GM19351 (cell line): ENCODE measurements around the gene FGF21.
"Not testable (repeated sequence)": the region's sequence is repeated elsewhere in the genome, so short reads cannot be mapped to it uniquely, and the experiment has no call there.

ENCODE experiments used
- ATAC-seq: cut with Tn5 transposase; IDR thresholded peaks from one replicate; pipeline ENCODE4 v1.9.1; 2021; ENCODE audit warnings: mild to moderate bottlenecking, moderate library complexity; ENCODE audit not compliant: unreplicated experiment

The FGF21 gene

GRCh38 chr19:48786422-48786821, 31.1 kb downstream of the FGF21 start:
- not testable (repeated sequence) for ATAC-seq

DNA sequence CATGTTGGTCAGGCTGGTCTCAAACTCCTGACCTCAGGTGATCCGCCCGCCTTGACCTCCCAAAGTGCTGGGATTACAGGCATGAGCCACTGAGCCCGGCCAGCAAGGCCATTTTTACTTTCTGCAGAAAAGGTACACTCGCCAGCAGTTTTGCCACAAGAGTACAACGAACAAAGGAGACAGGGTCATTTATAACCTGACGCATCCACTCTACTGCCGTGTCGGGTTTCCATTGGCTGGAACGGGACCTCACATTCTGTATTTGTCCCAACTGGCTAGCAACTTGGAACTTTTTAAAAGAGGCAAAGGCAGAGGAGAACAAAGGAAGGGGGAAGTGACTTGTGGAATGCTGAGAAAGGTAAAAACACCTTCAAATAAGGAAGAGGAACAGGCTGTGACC, 32.0 kb downstream of the FGF21 start:
- ATAC-seq: not testable (repeated sequence)

- no peak for ATAC-seq
Observed at GRCh38 chr19:48793271-48793670, 37.9 kb downstream of the FGF21 start.

- ATAC-seq: no peak
Observed at GRCh38 chr19:48794291-48794690, 39.0 kb downstream of the FGF21 start.

DNA sequence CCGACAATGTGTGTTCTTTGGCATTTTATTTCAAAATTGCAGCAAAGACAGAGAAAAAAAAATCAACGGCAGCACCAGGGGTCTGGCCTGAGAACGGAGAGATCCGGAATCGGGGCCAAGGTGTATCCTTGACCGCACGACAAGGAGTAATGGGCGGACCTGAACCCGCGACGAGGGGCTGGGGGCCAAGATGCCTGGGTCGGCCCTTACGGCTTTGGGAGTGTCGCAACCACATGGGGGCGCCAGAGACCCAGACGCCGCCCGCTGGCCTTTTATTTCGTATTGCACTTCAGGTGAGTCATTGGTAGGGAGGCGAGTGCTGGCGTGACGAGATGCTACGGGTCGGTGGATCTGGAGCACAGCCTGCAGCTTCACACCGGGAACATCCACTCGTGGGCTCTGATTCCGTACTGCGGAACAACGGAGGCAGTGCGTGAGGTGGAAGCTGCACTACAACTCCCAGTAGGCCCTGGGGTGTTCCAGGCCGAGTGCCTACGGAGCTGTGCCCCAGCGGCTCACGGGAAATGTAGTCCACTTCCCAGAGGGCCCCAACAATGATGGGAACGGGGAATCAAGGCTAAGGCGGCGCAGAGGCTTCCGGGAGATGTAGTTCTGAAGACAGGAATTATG, 39.8 kb downstream of the FGF21 start:
- peak; percentile 74 for ATAC-seq

GRCh38 chr19:48795685-48796070, 40.4 kb downstream of the FGF21 start:
- no peak for ATAC-seq

DNA sequence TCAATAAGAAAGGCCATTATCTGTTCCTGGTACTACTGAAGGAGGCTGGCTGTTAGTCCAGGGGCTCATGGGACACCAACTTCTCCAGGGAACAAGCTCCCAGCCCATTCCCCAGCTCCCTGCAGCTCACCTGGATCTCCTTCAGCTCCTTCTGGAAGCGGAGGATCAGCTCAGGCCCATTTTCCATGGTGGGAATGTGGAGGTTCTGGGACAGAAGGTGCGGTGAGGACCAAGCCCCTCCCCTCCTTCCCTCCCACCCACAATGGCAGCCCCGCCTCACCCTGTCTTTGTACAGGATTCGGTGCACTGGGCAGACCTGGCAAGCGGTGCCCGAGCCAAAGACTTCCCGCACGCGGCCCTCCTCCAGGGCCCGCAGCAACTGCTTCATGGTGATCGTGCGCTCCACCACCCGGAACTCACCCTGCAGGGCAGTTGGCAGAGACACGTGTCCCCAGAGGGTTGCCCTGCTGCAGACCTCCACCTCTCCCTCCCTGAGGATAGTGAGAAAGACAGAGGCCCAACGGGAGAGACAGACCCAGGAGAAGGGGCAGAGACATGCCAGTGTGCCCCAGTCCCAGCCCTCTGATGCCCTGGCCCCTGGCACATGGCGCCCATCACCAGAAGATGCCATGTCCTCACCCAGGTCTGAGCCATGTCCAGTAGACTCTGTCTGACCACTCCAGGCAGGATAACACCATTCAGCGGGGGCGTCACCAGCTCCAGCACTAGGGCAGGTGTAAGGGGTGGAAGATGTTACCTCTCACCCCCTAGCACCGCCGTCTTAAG, 41.2 kb downstream of the FGF21 start:
- no peak for ATAC-seq

GRCh38 chr19:48797103-48797502, 41.8 kb downstream of the FGF21 start:
- no peak for ATAC-seq

- ATAC-seq: no peak
Observed at GRCh38 chr19:48798937-48799336, 43.6 kb downstream of the FGF21 start.

DNA sequence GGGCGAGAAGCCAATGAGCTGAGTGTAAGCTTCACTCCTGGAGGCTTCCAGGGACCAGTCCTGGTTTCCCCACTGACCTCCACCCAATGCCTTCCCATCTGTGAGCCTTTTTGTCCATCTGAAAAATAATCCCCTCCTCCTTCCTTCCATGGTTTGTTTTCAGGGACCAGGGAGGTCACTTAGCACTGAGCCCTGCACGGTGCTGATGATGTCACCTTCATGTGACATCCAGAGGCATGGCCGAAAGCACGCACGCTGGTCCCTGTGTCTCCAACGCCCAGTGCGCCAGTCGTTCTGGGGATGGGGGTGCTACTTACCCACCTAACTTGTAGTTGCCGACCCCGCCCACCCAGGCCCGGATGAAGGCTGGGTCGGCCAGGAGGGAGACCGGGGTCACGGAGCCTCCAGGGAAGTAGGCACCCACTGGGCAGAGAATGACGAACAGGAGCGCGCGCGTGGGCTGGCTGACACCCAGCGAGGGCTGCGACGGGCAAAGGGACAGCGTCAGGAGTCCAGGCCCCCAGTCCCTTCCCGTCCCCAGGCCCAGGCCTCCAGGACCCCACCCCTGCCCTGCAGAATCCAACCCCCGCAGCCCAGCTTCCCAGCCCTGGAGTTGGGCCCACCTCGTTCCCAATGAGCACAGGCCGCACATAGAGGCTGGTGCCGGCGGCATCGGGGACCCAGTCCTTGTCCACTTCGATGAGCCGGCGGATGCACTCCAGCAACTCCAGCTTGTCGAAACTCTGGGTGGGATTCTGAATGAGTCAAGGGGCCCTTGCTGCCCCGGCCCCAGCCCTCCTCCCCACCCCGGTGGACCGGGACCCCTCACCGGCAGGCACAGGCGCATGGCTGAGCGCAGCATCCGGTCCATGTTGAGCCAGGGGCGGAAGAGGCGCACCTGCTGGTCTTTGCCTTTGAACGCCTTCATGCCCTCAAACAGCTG, 44.3 kb downstream of the FGF21 start:
- no peak for ATAC-seq

- no peak for ATAC-seq
Observed at GRCh38 chr19:48802623-48803022, 47.3 kb downstream of the FGF21 start.

GRCh38 chr19:48804496-48804895, 49.2 kb downstream of the FGF21 start:
- ATAC-seq: no peak

DNA sequence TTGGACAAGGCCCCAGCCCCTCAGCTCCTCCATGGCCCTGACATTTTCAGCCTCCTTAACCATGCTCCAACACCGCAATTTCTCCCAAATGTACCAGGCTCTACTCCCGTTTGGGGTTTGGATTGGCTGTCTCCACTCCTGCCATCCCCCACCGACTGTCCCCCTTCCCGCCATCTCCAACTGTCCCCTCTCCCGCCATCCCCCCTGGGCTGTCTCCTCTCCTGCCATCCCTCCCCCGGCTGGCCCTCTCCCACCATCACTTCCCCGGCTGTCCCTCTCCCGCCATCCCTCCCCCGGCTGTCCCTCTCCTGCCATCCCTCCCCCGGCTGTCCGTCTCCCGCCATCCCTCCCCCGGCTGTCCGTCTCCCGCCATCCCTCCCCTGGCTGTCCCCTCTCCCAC, 50.1 kb downstream of the FGF21 start:
- ATAC-seq: no peak

- ATAC-seq: no peak
Observed at GRCh38 chr19:48806518-48806817, 51.1 kb downstream of the FGF21 start.

GRCh38 chr19:48806818-48807589, 51.7 kb downstream of the FGF21 start:
- no peak for ATAC-seq

GRCh38 chr19:48807590-48808308, 52.4 kb downstream of the FGF21 start:
- ATAC-seq: no peak
